ENCODE results near the gene NEDD9.

Gene NEDD9

DNA sequence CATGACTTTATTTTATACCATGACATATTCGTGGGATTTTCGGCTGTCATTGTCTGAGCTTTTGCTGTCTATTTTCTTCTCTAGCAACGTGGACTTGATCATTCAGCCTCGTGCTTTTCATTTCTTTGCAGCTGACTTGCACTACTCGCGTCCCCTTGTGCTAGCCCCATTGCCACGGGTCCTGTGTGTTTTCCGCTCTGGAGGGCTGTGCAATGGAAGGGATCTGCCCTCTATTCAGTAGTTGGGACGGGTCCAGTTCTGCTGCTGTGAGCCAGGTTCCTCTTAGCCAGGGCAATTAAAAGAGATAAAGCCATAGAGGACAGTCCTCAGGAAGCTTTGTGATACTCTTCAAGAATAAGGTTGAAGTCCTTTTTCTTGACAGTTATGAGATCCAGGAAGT, 17.6 kb downstream of the NEDD9 start:
- no peak for DNase-seq

DNA sequence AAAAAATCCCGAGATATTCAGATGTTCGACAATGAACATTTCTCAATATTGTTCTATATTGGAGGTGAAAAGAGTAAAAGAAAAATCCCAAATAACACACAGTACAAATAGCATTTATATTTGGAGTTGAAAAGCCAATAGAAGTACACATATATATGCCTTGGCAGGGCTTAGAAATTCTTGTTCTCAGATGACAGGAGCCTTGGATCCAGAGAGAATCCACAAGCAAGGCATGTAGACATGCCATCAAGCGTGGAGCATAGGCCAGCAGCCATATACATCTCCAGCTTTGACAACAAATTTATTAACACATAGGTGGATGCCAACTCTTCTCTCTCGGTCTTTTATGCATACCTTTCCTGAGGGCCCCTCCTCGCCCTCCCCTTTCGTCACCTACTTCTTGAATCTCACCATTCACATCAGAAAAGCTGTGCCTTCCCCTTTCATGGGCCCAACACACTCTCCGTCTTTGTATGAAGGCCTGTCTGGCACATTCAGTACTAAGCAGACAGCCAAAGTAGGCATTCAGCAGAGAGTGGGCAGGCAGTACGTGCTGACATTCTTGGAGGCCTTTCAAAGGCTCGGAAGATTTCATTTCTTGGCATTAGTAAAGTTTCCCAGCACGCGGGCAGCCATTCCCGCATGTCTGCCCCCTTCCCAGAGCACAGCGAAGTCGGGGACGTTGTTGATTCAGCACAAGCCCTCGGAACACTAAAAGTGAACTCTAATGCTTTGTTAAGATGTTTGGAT, 18.2 kb downstream of the NEDD9 start:
- no peak for DNase-seq

- no peak for DNase-seq
Observed at GRCh38 chr6:11213422-11214021, 18.9 kb downstream of the NEDD9 start.

DNA sequence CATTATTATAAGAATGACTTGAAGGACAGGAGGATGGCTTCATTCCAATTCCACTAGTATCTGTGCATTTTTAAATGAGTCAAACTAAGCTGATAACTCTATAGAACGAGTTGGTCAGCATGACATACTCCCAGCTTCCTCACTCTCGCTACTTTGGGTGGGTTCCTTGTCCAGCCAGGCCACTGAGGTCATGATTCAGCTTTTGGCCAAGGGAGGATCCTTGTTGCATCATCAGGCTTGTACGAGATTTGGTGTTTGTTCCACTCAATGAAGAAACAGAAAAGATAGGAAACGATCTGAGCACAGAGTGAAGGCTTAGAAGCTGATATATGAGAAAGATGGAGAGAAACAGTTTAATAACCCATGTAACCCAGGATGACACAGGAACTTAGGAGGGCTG, 19.8 kb downstream of the NEDD9 start:
- no peak for DNase-seq

DNA sequence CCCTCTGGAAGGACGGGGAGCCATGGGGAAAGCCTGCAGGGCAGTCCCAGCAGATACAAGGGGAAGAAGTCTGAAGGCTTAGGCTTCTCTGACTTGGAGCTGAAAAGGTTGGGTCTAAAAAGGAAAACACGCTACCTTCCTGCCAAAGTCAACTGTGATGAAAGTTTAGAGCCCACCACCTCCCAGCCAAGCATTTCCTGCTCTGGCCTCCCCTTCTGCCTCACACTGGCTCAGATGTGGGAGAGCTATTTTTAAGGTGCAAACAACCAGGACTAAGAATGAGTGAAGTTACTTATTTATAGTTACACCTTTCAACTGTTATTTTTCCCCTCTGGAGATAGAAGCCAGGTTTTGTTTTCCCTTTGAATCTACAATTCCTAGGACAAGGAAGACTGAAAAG, 21.2 kb downstream of the NEDD9 start:
- no peak for DNase-seq

- DNase-seq: no peak
Observed at GRCh38 chr6:11210386-11211138, 21.9 kb downstream of the NEDD9 start.

DNA sequence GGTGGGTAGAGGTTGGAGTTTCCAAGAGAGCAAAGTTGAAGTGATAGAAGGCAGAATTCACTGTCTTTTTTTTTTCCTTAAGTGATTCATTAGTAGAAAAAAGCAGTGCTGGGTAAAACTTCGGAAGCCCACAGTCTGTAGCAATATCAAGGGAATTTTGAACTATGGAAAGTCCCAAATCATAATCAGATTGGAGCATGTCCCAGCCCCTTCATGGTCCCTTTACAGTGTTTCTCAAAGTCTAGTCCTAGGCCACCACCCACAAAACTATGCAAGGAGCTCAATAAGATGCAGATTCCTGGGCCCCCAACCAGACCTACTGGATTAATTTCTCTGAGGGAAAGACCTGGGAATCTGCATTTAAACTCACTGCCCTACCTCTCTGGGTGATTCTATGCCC, 22.6 kb downstream of the NEDD9 start:
- no peak for DNase-seq

GRCh38 chr6:11209369-11209768, 23.1 kb downstream of the NEDD9 start:
- DNase-seq: no peak

- DNase-seq: no peak
Observed at GRCh38 chr6:11208854-11209253, 23.6 kb downstream of the NEDD9 start.

DNA sequence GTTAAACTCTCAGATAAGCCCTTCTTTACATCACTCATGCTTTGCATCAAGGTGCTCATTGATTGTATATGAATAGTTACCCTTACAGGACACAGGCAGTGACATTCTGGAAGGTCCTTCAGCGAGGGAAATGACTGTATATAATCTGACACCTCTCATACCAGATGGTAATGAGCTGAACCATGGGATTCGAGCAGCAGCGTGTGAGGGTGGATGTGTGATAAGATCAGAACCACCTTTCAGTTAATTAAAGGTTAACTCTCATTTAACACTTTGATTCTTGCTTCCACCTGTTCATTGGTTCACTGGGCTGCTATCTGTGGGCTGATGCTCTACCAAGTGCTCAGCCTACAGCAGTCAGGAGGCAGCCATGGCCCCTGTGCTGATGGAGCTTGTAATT, 24.2 kb downstream of the NEDD9 start:
- DNase-seq: no peak

DNA sequence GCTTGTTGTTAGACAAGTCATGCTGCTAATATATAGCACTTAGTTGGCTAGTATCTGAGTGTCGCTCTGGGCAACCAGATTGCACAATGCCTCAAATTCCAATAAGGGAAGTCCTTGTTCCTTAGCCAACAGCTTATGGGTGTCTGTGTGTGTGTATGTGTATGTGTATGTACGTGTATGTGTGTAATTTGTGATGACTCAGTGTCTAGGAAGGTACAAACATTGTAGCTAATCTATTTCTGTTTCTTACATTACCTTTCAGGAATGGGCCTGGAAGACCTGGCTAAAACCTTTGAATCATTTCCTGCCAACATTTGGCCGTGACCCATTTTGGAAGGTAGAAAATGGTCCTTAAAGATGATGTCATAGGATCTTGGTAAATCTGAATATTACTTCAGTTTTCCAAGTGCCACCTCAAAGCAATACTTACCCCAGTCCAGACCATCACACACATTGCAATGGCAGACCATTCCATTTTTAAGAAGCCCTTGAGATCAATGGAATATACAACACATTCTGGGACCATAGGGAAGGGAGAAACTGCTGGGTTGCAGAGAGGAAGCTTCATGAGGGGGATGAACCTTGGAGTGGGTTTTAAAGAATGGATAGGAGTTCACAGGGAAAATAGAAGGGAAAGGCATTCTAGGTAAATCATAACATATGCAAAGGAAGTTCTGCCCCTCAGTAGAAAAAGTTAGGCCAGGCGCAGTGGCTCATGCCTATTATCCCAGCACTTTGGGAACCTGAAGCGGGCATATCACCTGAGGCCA, 25.1 kb downstream of the NEDD9 start:
- DNase-seq: peak; percentile 44

DNA sequence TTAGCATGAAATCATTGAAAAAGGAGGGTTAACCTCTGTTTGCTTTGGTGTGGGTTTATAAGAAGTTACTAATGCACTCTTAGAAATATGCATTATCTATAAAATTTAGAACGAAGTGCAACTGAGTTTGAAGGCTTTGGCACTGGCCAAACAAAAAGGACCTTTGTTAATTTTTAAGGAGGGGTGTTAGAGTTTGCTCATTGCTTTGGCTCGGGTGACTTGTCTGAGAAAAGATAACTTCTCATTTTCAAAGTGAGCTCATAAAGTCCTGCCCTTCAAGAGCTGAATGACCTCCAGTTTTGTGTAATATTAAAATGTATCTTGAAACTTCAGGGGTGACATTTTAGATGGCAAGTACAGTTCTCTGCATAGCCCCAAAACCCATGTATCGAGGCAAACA, 25.9 kb downstream of the NEDD9 start:
- no peak for DNase-seq

DNA sequence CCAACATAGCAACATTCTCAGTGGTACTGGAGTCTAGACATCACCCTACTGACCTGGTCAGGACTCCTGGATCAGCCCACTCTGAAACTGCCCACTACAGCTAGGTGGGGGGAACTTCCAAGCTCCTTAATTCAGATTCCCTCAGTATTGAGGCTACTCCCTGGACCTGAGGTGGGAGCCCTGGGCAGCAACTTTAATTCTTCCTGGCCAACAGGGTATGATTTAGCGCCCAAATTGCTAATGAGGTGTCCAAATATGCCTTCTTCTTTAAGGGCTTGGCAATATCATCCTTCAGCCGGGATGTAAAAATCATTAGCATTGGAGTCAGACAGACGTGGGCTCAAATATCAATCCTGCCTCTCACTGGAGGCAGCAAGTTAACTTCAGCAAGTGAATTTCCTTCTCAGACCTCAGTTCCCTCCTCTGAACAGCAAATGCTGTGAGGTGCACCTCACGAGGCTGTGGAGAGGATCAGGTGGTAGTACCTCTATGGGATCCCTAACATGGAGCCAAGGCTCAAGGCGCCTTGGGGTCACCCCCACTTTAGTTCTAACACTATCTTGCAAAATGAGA, 27.6 kb downstream of the NEDD9 start:
- DNase-seq: no peak

DNA sequence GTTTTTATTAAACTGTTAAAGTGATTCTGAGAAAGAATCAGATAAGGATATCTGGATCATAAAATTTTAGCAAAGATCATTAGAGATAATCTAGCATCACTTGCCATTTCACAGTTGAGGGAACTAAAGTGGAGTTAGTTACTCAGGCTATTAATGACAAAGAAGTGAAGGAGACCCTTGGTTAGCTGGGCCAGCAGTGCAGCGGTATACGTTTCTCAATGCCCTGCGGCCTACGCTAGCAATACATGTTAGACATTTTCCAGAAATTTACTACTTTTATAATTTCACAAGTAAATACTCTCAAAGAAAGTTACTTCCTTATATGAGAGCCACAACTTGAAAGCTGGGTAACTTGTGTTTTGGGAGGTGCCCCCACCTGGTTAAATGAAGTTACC, 28.5 kb downstream of the NEDD9 start:
- DNase-seq: no peak

GRCh38 chr6:11203306-11204004, 29.0 kb downstream of the NEDD9 start:
- no peak for DNase-seq

DNA sequence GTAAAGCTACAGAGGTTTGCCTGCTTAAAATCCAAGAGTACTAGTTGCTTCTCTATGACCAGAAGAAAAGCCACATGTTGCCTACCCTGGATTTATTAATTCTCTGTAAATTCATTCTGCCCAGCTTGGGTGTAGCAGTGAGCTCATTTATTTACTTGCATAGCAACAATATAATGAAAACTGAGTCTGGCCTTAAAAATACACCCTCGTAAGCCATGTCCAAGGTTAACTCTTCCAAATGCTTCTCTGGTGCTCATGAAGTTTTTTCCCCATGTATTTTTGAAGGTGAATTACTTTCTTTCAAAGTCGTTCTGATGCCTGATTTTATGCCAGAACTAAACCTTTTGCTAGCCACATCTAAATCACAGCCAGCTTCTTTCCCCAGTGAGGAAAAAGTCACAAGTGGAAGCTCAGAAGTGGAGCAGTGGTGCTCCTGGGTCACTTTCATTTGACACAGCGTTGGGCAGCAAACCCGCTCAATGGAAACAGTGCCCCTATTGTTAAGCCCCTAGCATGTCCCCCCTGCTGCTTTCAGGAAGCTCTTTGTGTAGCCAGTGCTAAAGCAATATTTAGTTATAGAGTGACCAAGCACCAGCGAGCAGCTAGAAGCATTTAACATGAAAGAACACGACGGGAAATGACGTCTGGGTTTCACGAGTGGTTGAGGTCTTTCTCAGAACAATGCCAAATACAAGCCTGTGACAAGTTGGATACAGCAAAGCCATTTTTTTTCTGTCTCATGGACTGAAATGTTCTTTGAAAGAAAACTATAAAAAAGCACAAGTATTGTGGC, 29.8 kb downstream of the NEDD9 start:
- DNase-seq: peak; percentile 50

DNA sequence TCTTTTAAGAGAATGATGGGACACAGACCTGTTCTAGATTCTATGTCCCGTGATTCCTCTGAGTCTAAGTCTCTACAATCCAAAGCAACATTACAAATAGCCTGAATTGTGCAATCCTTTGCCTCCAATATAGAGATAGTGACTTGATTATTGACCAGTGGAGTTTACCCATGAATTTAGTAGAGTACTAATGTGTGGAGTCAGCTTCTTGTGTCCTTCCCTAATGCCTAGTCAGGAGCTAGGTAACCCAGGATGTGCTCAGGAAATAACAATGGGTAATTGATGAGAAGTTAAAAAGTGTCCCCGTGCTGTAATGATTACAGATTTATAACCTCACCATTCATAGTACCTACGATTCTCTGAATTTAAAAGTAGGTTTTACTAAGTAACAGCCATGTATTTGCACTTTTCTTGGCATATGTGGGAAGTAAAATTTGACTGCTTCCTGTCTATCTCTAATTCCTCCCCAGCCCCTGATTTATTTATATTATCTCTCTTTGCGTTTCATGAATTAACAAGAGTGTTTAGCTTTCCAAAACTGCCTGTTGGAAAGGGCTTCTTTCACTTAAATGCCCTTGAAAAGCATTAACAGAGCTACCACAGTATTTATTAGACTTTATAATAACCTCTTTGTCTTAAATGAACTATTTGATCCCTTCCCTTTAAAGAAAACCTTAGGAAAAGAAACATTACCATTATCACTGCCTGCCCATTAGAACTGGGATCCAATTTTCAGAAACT, 30.5 kb downstream of the NEDD9 start:
- DNase-seq: no peak

DNA sequence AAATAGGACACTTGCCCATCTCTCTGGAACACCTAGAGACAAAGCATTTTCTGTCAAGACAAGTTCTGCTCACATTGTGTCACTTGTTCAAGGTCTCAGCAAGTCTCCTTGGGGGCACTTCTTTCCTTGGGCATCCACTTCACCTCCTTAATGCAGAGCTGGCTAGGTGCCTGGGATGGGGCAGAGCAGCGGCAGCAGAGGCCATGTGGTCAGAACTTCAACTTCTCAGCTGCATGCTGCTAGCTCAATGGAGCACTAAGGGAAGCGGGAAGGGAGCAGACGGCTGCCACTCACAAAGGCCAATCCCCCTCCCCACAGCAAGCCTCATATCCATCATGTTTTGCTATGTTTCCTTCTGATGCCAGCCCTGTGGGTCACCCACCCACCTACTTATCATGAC, 31.5 kb downstream of the NEDD9 start:
- no peak for DNase-seq

GRCh38 chr6:11200356-11200755, 32.1 kb downstream of the NEDD9 start:
- DNase-seq: no peak

GRCh38 chr6:11198663-11199603, 33.5 kb downstream of the NEDD9 start:
- peak; percentile 67 for DNase-seq
